ENCODE measurements around the gene SERPINB1.

Gene SERPINB1

GRCh38 chr6:2790588-2791449, 50.8 kb downstream of the SERPINB1 start:
- DNase-seq = peak; percentile 33

- DNase-seq = no peak
These were observed 55.4 kb downstream of the SERPINB1 start for GRCh38 chr6:2786269-2786668.

GRCh38 chr6:2784930-2785329, 56.7 kb downstream of the SERPINB1 start:
- DNase-seq = no peak

GRCh38 chr6:2784061-2784460, 57.6 kb downstream of the SERPINB1 start:
- DNase-seq = no peak

- no peak for DNase-seq
These were observed 58.3 kb downstream of the SERPINB1 start for GRCh38 chr6:2783188-2783963.

GRCh38 chr6:2782825-2783187, 58.9 kb downstream of the SERPINB1 start:
- DNase-seq = peak; percentile 38

GRCh38 chr6:2782356-2782708, 59.3 kb downstream of the SERPINB1 start:
- no peak for DNase-seq

Measured in NCI-H1694 (cell line).